A673 (cell line): Measurements from ENCODE around the gene DNAI7. TPM values are rescaled to one million over a fixed set of nuclear protein-coding genes. Genes with fewer than 3 reads are reported as not detected.

Source experiments
- BruUV-seq: library from RNA; stranded (reverse); fragments of 400-500 nt; replicated peaks from 2 replicates; lab custom pipeline; 2021; lab: Mats Ljungman, UMichigan
- CTCF ChIA-PET: fragments of 300-600 bp; sonication (Branson Sonifier 250); formaldehyde crosslinking; loops from one replicate; lab custom pipeline; 2022; ENCODE audit warnings: antibody characterized with exemption; lab: Charles Lee
- POLR2A ChIA-PET: fragments of 300-600 bp; sonication (Branson Sonifier 250); formaldehyde crosslinking; loops from one replicate; lab custom pipeline; 2022; ENCODE audit warnings: antibody characterized with exemption; ENCODE audit not compliant: low non-redundant PET; lab: Charles Lee
- DNase-seq: peaks from one replicate; pipeline ENCODE4 v3.0.0-alpha.2; 2015; ENCODE audit warnings: low spot score
- H3K27ac ChIP-seq: fragments of 200-600 bp; sonication (generic); 2 replicates; pipeline ENCODE4 v1.5.1; 2016; ENCODE audit warnings: mixed run types, low read depth, mild to moderate bottlenecking, mixed read lengths, antibody characterized with exemption, low read length; ENCODE audit not compliant: poor library complexity, severe bottlenecking
- H3K27me3 ChIP-seq: fragments of 200-600 bp; sonication (generic); replicated peaks from 2 replicates; pipeline ENCODE4 v1.6.1; 2017; ENCODE audit warnings: mixed run types, low read depth, mild to moderate bottlenecking, mixed read lengths, antibody characterized with exemption, low read length; ENCODE audit not compliant: insufficient read depth, poor library complexity
- H3K36me3 ChIP-seq: fragments of 200-600 bp; sonication (generic); 2 replicates; pipeline ENCODE4 v1.6.1; 2016; ENCODE audit warnings: mixed run types, mild to moderate bottlenecking, mixed read lengths, antibody characterized with exemption, low read length; ENCODE audit not compliant: insufficient read depth, poor library complexity, severe bottlenecking
- H3K4me1 ChIP-seq: fragments of 200-600 bp; sonication (generic); 2 replicates; pipeline ENCODE4 v1.6.1; 2017; ENCODE audit warnings: mixed run types, mild to moderate bottlenecking, mixed read lengths, antibody characterized with exemption, low read length; ENCODE audit not compliant: insufficient read depth, poor library complexity, severe bottlenecking
- H3K4me3 ChIP-seq: fragments of 200-600 bp; sonication (generic); 2 replicates; pipeline ENCODE4 v1.5.1; 2016; ENCODE audit warnings: low read depth, mixed run types, mild to moderate bottlenecking, mixed read lengths, low read length; ENCODE audit not compliant: poor library complexity, severe bottlenecking
- H3K9me3 ChIP-seq: fragments of 200-600 bp; sonication (generic); 2 replicates; pipeline ENCODE4 v1.6.1; 2016; ENCODE audit warnings: mixed run types, low read depth, mild to moderate bottlenecking, mixed read lengths, antibody characterized with exemption, low read length; ENCODE audit not compliant: poor library complexity, severe bottlenecking
- CTCF ChIP-seq: fragments of 300-800, 200-600 bp; sonication (generic); conservative IDR thresholded peaks from 2 replicates; pipeline ENCODE4 v1.5.1; 2017; ENCODE audit warnings: low read depth, mild to moderate bottlenecking, antibody characterized with exemption, low read length, moderate library complexity, mixed read lengths
- EZH2 ChIP-seq: fragments of 200-600 bp; sonication (generic); IDR thresholded peaks from 2 replicates; pipeline ENCODE4 v1.6.1; 2017; ENCODE audit warnings: borderline replicate concordance, low read depth, mild to moderate bottlenecking, mixed read lengths, antibody characterized with exemption, low read length; ENCODE audit not compliant: poor library complexity, severe bottlenecking
- intact Hi-C: fragments of 100-400 bp; cut with micrococcal nuclease; formaldehyde crosslinking; loops from one replicate; pipeline ENCODE4 v1.10.0; 2022; ENCODE audit not compliant: unreplicated experiment
- total RNA-seq: library from RNA; stranded (reverse); gene quantifications from 2 replicates; pipeline ENCODE4 v1.2.3, GENCODE V29; 2021

DNAI7 gene
- total RNA-seq, 1 experiment from 2014 or later: 0.73 TPM

DNA sequence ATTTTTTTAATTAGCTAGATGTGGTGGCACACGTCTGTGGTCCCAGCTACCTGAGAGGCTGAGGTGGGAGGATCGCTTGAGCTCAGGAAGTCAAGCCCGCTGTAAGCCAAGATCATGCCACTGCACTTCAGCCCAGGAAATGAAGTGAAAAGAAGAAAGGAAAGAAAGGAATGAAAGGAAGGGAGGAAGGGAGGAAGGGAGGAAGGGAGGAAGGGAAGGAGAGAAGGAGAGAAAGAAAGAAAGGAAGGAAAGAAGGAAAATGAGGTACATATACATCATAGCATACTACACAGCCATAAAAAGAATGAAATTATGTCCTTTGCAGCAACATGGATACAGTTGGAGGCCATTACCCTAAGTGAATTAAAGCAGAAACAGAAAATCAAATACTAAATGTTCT is 12.2 kb downstream of the DNAI7 start:
- no TSS peak for BruUV-seq
- POLR2A ChIA-PET: no interaction called here
- DNase-seq: no peak

DNA sequence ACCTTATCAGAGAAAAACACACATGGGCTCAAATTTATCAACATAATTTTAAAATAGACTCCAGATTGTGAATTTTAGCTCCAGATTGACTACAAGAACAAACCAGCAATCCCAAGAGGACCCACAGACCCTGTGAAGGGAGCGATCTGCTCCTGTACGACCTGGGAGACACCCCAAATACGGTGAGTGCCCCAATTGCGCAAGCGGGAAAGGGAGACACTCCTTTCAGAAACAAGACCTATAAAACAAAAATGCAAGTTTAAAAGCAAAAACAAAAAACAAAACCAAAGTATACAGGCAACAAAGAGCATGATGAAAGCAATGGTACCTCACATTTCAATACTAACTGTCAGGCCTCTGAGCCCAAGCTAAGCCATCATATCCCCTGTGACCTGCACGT is 32.1 kb downstream of the DNAI7 start:
- ChIA-PET CTCF (no interaction called here), POLR2A (no interaction called here)
- DNase-seq: no peak
- no peak overlapping the region for H3K27ac ChIP-seq
- H3K4me3 ChIP-seq: no peak overlapping the region
- H3K36me3 ChIP-seq: no peaks in the 10 kb centered on the region
- BruUV-seq: no TSS peak
- TF ChIP-seq CTCF (no peak), EZH2 (no peak)
- H3K4me1 ChIP-seq: no peaks in the 10 kb centered on the region
- H3K9me3 ChIP-seq: no peaks in the 10 kb centered on the region
- intact Hi-C loops: no loop called here
- no peaks in the 10 kb centered on the region for H3K27me3 ChIP-seq

More for the DNA sequence above, 12.2 kb downstream of the DNAI7 start:
- Histone ChIP-seq H3K9me3 (no peaks in the 10 kb centered on the region), H3K4me1 (no peaks in the 10 kb centered on the region), H3K4me3 (no peak overlapping the region), H3K27me3 (no peaks in the 10 kb centered on the region), H3K36me3 (no peaks in the 10 kb centered on the region), H3K27ac (no peak overlapping the region)
- TF ChIP-seq EZH2 (no peak), CTCF (no peak)
- CTCF ChIA-PET: no interaction called here
- intact Hi-C loops: no loop called here

DNA sequence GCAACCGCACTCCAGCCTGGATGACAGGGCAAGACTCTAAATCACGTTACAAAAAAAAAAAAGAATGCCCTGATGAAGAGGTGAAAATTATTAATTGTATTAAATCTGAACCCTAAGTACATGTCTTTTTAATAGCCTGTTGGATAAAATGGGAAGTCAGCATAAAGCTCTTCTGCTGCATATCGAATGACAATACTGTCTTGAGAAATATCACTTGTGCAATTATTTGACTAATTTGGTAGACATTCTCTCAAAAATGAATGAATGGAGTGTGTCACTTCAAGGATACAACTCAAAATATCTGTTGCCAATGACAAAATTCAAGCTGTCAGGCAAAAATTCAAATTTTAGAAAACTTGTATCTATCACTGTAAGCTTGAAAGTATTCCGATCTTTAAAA is 38.9 kb downstream of the DNAI7 start:
- TF ChIP-seq EZH2: no peak
- TF ChIP-seq CTCF: no peak
- ChIA-PET POLR2A (no interaction called here), CTCF (no interaction called here)
- intact Hi-C loops: no loop called here
- no peaks in the 10 kb centered on the region for H3K36me3 ChIP-seq
- no peaks in the 10 kb centered on the region for H3K4me1 ChIP-seq
- H3K4me3 ChIP-seq: no peak overlapping the region
- no peaks in the 10 kb centered on the region for H3K27me3 ChIP-seq
- no peak for DNase-seq
- no peak overlapping the region for H3K27ac ChIP-seq
- no TSS peak for BruUV-seq
- no peaks in the 10 kb centered on the region for H3K9me3 ChIP-seq
